HEK293T (cell line): ENCODE data around the gene TMEM242.

Experiments used
- CTCF ChIA-PET: fragments of 350-600 bp; formaldehyde crosslinking; extraction: SDS; loops from one replicate; lab custom pipeline; 2021; ENCODE audit warnings: antibody characterized with exemption, inconsistent platforms; lab: Yijun Ruan, JAX
- POLR2A ChIA-PET: fragments of 350-600 bp; formaldehyde crosslinking; extraction: SDS; loops from one replicate; lab custom pipeline; 2020; ENCODE audit warnings: antibody characterized with exemption, inconsistent platforms; lab: Yijun Ruan, JAX
- DNase-seq: peaks from one replicate; pipeline ENCODE4 v3.0.0; 2012; ENCODE audit warnings: mixed read lengths; ENCODE audit errors: extremely low spot score
- ARNT ChIP-seq: fragments of 450-650 bp; IDR thresholded peaks from 2 replicates; pipeline ENCODE4 v1.6.1; 2017; ENCODE audit warnings: mild to moderate bottlenecking
- BHLHE40 ChIP-seq: fragments of 450-650 bp; IDR thresholded peaks from 2 replicates; pipeline ENCODE4 v1.6.1; 2016; ENCODE audit warnings: mild to moderate bottlenecking, moderate library complexity, borderline replicate concordance
- CTBP1 ChIP-seq: fragments of 450-650 bp; IDR thresholded peaks from 2 replicates; pipeline ENCODE4 v1.6.1; 2016; ENCODE audit warnings: borderline replicate concordance
- ELF4 ChIP-seq: fragments of 450-650 bp; IDR thresholded peaks from 2 replicates; pipeline ENCODE4 v1.6.1; 2017; ENCODE audit warnings: antibody characterized with exemption
- FOXA1 ChIP-seq: fragments of 450-650 bp; IDR thresholded peaks from 2 replicates; pipeline ENCODE4 v1.6.1; 2016; ENCODE audit warnings: mild to moderate bottlenecking
- FOXK2 ChIP-seq: fragments of 450-650 bp; IDR thresholded peaks from 2 replicates; pipeline ENCODE4 v1.6.1; 2016; ENCODE audit warnings: mild to moderate bottlenecking
- FOXM1 ChIP-seq: fragments of 450-650 bp; IDR thresholded peaks from 2 replicates; pipeline ENCODE4 v1.6.1; 2017; ENCODE audit warnings: mild to moderate bottlenecking, borderline replicate concordance
- HDGF ChIP-seq: fragments of 450-650 bp; IDR thresholded peaks from 2 replicates; pipeline ENCODE4 v1.6.1; 2017; ENCODE audit warnings: antibody characterized with exemption, borderline replicate concordance
- L3MBTL2 ChIP-seq: fragments of 450-650 bp; conservative IDR thresholded peaks from 2 replicates; pipeline ENCODE4 v1.6.1; 2016; ENCODE audit warnings: mild to moderate bottlenecking
- LEF1 ChIP-seq: fragments of 450-650 bp; IDR thresholded peaks from 2 replicates; pipeline ENCODE4 v1.6.1; 2017; ENCODE audit warnings: mild to moderate bottlenecking, borderline replicate concordance
- NFRKB ChIP-seq: fragments of 450-650 bp; IDR thresholded peaks from 2 replicates; pipeline ENCODE4 v1.6.1; 2016; ENCODE audit warnings: mild to moderate bottlenecking, moderate library complexity
- PKNOX1 ChIP-seq: fragments of 450-650 bp; IDR thresholded peaks from 2 replicates; pipeline ENCODE4 v1.6.1; 2016
- SP1 ChIP-seq: fragments of 450-650 bp; IDR thresholded peaks from 2 replicates; pipeline ENCODE4 v1.6.1; 2017
- SUZ12 ChIP-seq: fragments of 450-650 bp; IDR thresholded peaks from 2 replicates; pipeline ENCODE4 v1.6.1; 2016; ENCODE audit warnings: mild to moderate bottlenecking
- TARDBP ChIP-seq: fragments of 450-650 bp; IDR thresholded peaks from 2 replicates; pipeline ENCODE4 v1.6.1; 2016
- ZNF384 ChIP-seq: fragments of 450-650 bp; IDR thresholded peaks from 2 replicates; pipeline ENCODE4 v1.6.1; 2016

Gene TMEM242

GRCh38 chr6:157266274-157267101 is 56.8 kb downstream of the TMEM242 start:
- TF ChIP-seq LEF1 (no peak), HDGF (no peak), FOXK2 (no peak), SUZ12 (no peak)
- POLR2A ChIA-PET = no interaction called here
- CTCF ChIA-PET = no interaction called here
- DNase-seq = no peak

GRCh38 chr6:157265635-157266034 is 57.7 kb downstream of the TMEM242 start:
- POLR2A ChIA-PET = no interaction called here
- no peak for DNase-seq
- TF ChIP-seq L3MBTL2 (no peak), TARDBP (no peak), PKNOX1 (no peak), NFRKB (no peak), BHLHE40 (no peak), HDGF (no peak), ELF4 (no peak), SUZ12 (no peak), ARNT (no peak), FOXK2 (no peak)
- CTCF ChIA-PET = no interaction called here

- ChIA-PET POLR2A (no interaction called here), CTCF (no interaction called here)
- no peak for DNase-seq
- TF ChIP-seq FOXM1 = no peak
- no peak for TF ChIP-seq SP1
- no peak for TF ChIP-seq L3MBTL2
- no peak for TF ChIP-seq BHLHE40
- TF ChIP-seq FOXA1 = no peak
- TF ChIP-seq CTBP1 = no peak
- no peak for TF ChIP-seq FOXK2
- no peak for TF ChIP-seq NFRKB
- TF ChIP-seq ZNF384 = no peak
- no peak for TF ChIP-seq TARDBP
- TF ChIP-seq LEF1 = no peak
- TF ChIP-seq PKNOX1 = no peak
Observed at GRCh38 chr6:157265186-157265585, 58.1 kb downstream of the TMEM242 start.

GRCh38 chr6:157264701-157265100 is 58.6 kb downstream of the TMEM242 start:
- POLR2A ChIA-PET = no interaction called here
- DNase-seq = no peak
- CTCF ChIA-PET = no interaction called here
- TF ChIP-seq L3MBTL2 = no peak
- TF ChIP-seq SUZ12 = no peak
- TF ChIP-seq ELF4 = no peak
- TF ChIP-seq ZNF384 = no peak
- no peak for TF ChIP-seq TARDBP

- no peak for DNase-seq
- TF ChIP-seq ELF4 (no peak), L3MBTL2 (no peak), PKNOX1 (no peak)
- CTCF ChIA-PET = no interaction called here
- POLR2A ChIA-PET = no interaction called here
Observed at GRCh38 chr6:157263881-157264397, 59.4 kb downstream of the TMEM242 start.

GRCh38 chr6:157263146-157263545 is 60.2 kb downstream of the TMEM242 start:
- ChIA-PET CTCF (no interaction called here), POLR2A (no interaction called here)
- no peak for DNase-seq
- no peak for TF ChIP-seq L3MBTL2
- no peak for TF ChIP-seq CTBP1
- TF ChIP-seq FOXM1 = no peak
- no peak for TF ChIP-seq ELF4

- ChIA-PET POLR2A (interaction anchor here (0.8 kb wide), 1 partner anchor 118 kb away, joined by 3 read pairs; no protein-coding TSS in a partner anchor), CTCF (no interaction called here)
- TF ChIP-seq FOXA1 (no peak), FOXM1 (no peak), L3MBTL2 (no peak), BHLHE40 (no peak), TARDBP (no peak), NFRKB (no peak), LEF1 (no peak), SP1 (no peak), HDGF (no peak), CTBP1 (no peak), SUZ12 (no peak), ARNT (no peak), FOXK2 (no peak), ELF4 (no peak), PKNOX1 (no peak), ZNF384 (no peak)
- DNase-seq = no peak
Observed at GRCh38 chr6:157261606-157262005, 61.7 kb downstream of the TMEM242 start.
